HUES64 (cell line): Measurements from ENCODE around the gene SNRPD1. TPM values are rescaled to one million over a fixed set of nuclear protein-coding genes. Genes with fewer than 3 reads are reported as not detected.
"Not testable (repeated sequence)": the region's sequence is repeated elsewhere in the genome, so short reads cannot be mapped to it uniquely, and the experiment has no call there.

Experiments
- H3K27ac ChIP-seq: 2 replicates; pipeline ENCODE4 v1.7.0; 2013; ENCODE audit warnings: low read depth, low read length, inconsistent platforms
- H3K27me3 ChIP-seq: 2 replicates; pipeline ENCODE4 v1.6.1; 2013; ENCODE audit warnings: mild to moderate bottlenecking, low read length; ENCODE audit not compliant: insufficient read depth
- H3K36me3 ChIP-seq: 2 replicates; pipeline ENCODE4 v1.6.1; 2013; ENCODE audit warnings: mild to moderate bottlenecking, low read length; ENCODE audit not compliant: insufficient read depth
- H3K4me1 ChIP-seq: 2 replicates; pipeline ENCODE4 v1.6.1; 2013; ENCODE audit warnings: mild to moderate bottlenecking, low read length, moderate library complexity; ENCODE audit not compliant: insufficient read depth
- H3K4me3 ChIP-seq: 2 replicates; pipeline ENCODE4 v1.5.1; 2013; ENCODE audit warnings: mild to moderate bottlenecking, low read length, moderate library complexity
- H3K9ac ChIP-seq: 2 replicates; pipeline ENCODE4 v1.6.1; 2013; ENCODE audit warnings: mild to moderate bottlenecking, low read depth, low read length
- H3K9me3 ChIP-seq: 2 replicates; pipeline ENCODE4 v1.6.1; 2013; ENCODE audit warnings: low read depth, low read length; ENCODE audit not compliant: insufficient read depth
- WGBS: fragments of 150-250, 120-280 bp; methylation state at CpG from one replicate; pipeline ENCODE4 v1.1.7; 2013; ENCODE audit warnings: missing lambda C conversion rate; 5-methylcytosine and 5-hydroxymethylcytosine counted together
- polyA plus RNA-seq, 2 experiments: library from polyadenylated mRNA; stranded (reverse); fragments of 50-300 nt; gene quantifications; one replicate each; pipeline ENCODE4 v1.2.3, GENCODE V29; 2013

Gene SNRPD1
- polyA plus RNA-seq (2013, experiment 1 of 2) = 212 TPM
- polyA plus RNA-seq (2013, experiment 2 of 2) = 219 TPM

- peak within 1 kb of the TSS; percentile 93 for H3K4me3 ChIP-seq
- WGBS = 2% methylated on average over 59 of the region's 59 CpGs
- no peaks in the 10 kb centered on the region for H3K27me3 ChIP-seq
- H3K4me1 ChIP-seq = peaks cover 7% of the 10 kb centered on the region; the same call in 1 of the 2 replicates
- peaks cover 31% of the 10 kb centered on the region for H3K36me3 ChIP-seq
- no peaks in the 10 kb centered on the region for H3K9me3 ChIP-seq
- H3K9ac ChIP-seq = peak within 1 kb of the TSS; percentile 99
- peak within 1 kb of the TSS; percentile 96 for H3K27ac ChIP-seq
Measured at GRCh38 chr18:21612125-21613039, at the start of gene SNRPD1. Gene SNRPD1 (plus strand): TSS chr18:21612314. CDS start chr18:21612430, 116 bp downstream.

DNA sequence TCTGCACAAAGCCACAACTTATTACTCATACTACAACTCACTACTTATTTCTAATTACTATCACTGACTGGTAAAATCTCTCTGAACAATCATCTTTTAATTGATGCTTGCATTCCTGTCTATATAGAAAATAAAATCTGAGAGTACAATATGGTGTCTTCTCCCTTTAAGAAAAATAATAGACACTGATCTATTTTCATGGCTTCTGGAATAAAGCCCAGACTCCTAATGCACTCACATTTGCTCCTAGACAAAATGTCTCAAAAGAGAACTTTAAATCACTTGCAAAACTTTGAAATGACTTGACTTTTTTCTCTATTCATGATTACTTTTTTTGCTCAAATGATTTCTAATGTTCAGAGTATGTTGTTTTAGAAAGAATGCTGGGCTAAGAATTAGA lies 40.3 kb upstream of the SNRPD1 start:
- Histone ChIP-seq H3K9ac (no peak overlapping the region), H3K4me1 (no peaks in the 10 kb centered on the region), H3K27ac (no peak overlapping the region), H3K4me3 (no peak overlapping the region), H3K9me3 (no peaks in the 10 kb centered on the region), H3K36me3 (peaks cover 91% of the 10 kb centered on the region), H3K27me3 (no peaks in the 10 kb centered on the region)

GRCh38 chr18:21575656-21576055 lies 36.5 kb upstream of the SNRPD1 start:
- no peak overlapping the region for H3K4me3 ChIP-seq
- H3K27ac ChIP-seq = no peak overlapping the region
- no peaks in the 10 kb centered on the region for H3K27me3 ChIP-seq
- no peaks in the 10 kb centered on the region for H3K9me3 ChIP-seq
- no peaks in the 10 kb centered on the region for H3K4me1 ChIP-seq
- 96% methylated on average over 4 of the region's 4 CpGs for WGBS
- peaks cover 64% of the 10 kb centered on the region for H3K36me3 ChIP-seq
- no peak overlapping the region for H3K9ac ChIP-seq

DNA sequence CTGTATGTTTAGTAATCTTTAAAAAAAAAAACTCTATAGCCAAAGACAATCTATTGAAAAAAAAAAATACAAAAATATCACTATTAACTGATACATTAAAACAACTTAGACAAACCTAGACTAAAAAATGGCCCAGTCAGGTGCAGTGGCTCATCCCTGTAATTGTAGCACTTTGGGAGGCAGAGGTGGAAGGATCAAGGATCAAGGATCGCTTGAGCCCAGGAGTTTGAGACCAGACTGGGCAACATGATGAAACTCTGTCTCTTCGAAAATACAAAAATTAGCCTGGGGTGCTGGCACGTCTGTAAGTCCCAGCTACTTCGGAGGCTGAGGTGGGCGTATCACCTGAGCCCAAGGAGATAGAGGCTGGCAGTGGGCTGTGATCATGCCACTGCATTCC lies 27.7 kb upstream of the SNRPD1 start:
- peaks cover 24% of the 10 kb centered on the region for H3K36me3 ChIP-seq
- no peaks in the 10 kb centered on the region for H3K27me3 ChIP-seq
- H3K9ac ChIP-seq = no peak overlapping the region
- 92% methylated on average over 5 of the region's 5 CpGs for WGBS
- no peaks in the 10 kb centered on the region for H3K4me1 ChIP-seq
- H3K27ac ChIP-seq = no peak overlapping the region
- H3K4me3 ChIP-seq = no peak overlapping the region
- no peaks in the 10 kb centered on the region for H3K9me3 ChIP-seq

- 94% methylated on average over 16 of the region's 33 CpGs for WGBS
- not testable (repeated sequence) for H3K4me3 ChIP-seq, H3K9ac ChIP-seq, H3K27ac ChIP-seq, H3K4me1 ChIP-seq, H3K27me3 ChIP-seq
- H3K9me3 ChIP-seq = peaks cover 12% of the 10 kb centered on the region; the same call in 1 of the 2 replicates
- peaks cover 26% of the 10 kb centered on the region for H3K36me3 ChIP-seq
Measured at GRCh38 chr18:21592361-21592760, 19.8 kb upstream of the SNRPD1 start.

- Histone ChIP-seq H3K36me3 (peaks cover 26% of the 10 kb centered on the region), H3K4me3 (no peak overlapping the region), H3K9ac (no peak overlapping the region), H3K4me1 (peaks cover 3% of the 10 kb centered on the region; the same call in 1 of the 2 replicates), H3K27me3 (no peaks in the 10 kb centered on the region), H3K27ac (no peak overlapping the region), H3K9me3 (peaks cover 12% of the 10 kb centered on the region; the same call in 1 of the 2 replicates)
- 96% methylated on average over 3 of the region's 7 CpGs for WGBS
Measured at GRCh38 chr18:21593540-21594257, 18.4 kb upstream of the SNRPD1 start.

DNA sequence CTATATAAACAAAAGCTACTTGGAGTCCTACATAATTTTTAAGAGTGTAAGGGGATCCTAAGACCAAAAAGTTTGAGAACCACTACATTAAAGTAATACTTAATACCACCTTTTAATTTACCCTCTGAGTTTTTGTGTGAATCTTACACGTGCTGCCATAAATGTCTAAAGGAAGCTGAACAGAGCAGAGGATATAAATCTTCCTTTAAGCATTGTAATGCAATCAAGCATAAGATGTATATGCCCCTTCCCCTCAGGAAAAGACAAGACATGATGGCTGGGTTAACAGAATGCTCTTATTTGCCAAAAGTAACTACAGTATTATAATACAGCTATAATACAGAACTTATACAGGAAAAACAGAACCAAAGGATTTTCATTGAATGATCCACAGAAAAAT lies 14.5 kb upstream of the SNRPD1 start:
- Histone ChIP-seq H3K9ac (no peak overlapping the region), H3K27me3 (no peaks in the 10 kb centered on the region), H3K4me1 (peaks cover 6% of the 10 kb centered on the region; the same call in 1 of the 2 replicates), H3K36me3 (peaks cover 20% of the 10 kb centered on the region), H3K27ac (no peak overlapping the region), H3K9me3 (peaks cover 12% of the 10 kb centered on the region; the same call in 1 of the 2 replicates), H3K4me3 (no peak overlapping the region)
- WGBS = 83% methylated on average over 1 of the region's 1 CpG

DNA sequence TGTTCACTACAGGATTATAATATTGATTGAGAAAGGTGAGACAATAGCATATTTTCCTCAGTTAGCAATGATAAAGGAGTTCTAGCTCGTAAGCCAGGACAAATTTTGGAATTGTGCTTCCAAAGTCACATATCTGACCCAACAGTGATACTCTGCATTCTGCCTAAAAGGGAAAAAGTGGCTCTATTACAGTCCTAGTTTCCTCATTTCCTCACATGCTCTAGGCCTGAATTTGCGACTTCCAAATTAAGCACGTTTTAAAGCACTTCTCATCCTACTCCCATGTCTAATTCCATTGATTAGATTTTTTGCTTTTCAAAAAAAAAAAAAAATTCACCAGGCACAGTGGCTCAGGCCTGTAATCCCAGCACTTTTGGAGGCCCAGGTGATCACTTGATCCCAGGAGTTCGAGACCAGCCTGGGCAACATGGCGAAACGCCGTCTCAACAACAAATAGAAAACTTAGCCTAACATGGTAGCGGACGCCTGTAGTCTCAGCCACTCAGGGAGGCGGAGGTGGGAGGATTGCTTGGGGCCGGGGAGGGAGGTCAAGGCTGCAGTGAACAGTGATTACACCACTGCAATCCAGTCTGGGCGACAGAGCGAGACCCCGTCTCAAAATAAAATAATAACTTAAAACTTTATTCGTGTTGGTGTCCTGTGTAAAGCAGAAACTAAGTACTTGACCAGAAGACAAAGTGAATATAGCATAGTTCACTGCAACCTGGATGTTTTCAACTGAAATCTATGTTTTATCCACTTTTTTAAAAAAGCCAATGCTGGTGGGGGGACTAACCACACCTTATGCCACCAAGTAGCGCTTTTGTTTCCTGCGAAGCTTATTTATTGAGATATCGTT lies 13.2 kb upstream of the SNRPD1 start:
- H3K4me1 ChIP-seq = peaks cover 6% of the 10 kb centered on the region; the same call in 1 of the 2 replicates
- H3K9ac ChIP-seq = peak overlapping the region; percentile 92
- peaks cover 15% of the 10 kb centered on the region for H3K36me3 ChIP-seq
- H3K4me3 ChIP-seq = peak overlapping the region; percentile 94
- H3K9me3 ChIP-seq = peaks cover 7% of the 10 kb centered on the region; the same call in 1 of the 2 replicates
- no peaks in the 10 kb centered on the region for H3K27me3 ChIP-seq
- WGBS = 51% methylated on average over 14 of the region's 18 CpGs
- H3K27ac ChIP-seq = peak overlapping the region; percentile 100

GRCh38 chr18:21599585-21600525 lies 12.3 kb upstream of the SNRPD1 start:
- Histone ChIP-seq H3K9ac (peak overlapping the region; percentile 92), H3K27ac (peak overlapping the region; percentile 100), H3K4me3 (peak overlapping the region; percentile 94), H3K27me3 (no peaks in the 10 kb centered on the region), H3K4me1 (peaks cover 6% of the 10 kb centered on the region; the same call in 1 of the 2 replicates), H3K36me3 (peaks cover 11% of the 10 kb centered on the region; the same call in 1 of the 2 replicates), H3K9me3 (0 out of 2 replicates have a peak, but pooled peaks cover under 1% of the 10 kb centered on the region)
- WGBS = under 1% methylated on average over 62 of the region's 67 CpGs
